Panc1 (cell line): Measurements from ENCODE around the gene TAC4.

ENCODE experiments used
- POLR2AphosphoS5 ChIP-seq: IDR thresholded peaks from 2 replicates; pipeline ENCODE4 v1.6.1; 2012; ENCODE audit warnings: mild to moderate bottlenecking, low read depth, low read length, moderate library complexity
- TF ChIP-seq, protein P1 (sequence below): fragments of 450-650 bp; IDR thresholded peaks from 2 replicates; pipeline ENCODE4 v1.5.1; 2017; ENCODE audit warnings: mild to moderate bottlenecking
- TF ChIP-seq, protein P2 (sequence below), 2 experiments: IDR thresholded peaks; 2 replicates each; pipeline ENCODE4 v1.6.1; 2011 to 2012; ENCODE audit warnings: low read depth in 2 of 2, control low read depth in 1 of 2, low read length in 1 of 2, mild to moderate bottlenecking in 1 of 2, moderate library complexity in 1 of 2; ENCODE audit not compliant: insufficient read depth in 1 of 2

- TF ChIP-seq, protein P1, sequence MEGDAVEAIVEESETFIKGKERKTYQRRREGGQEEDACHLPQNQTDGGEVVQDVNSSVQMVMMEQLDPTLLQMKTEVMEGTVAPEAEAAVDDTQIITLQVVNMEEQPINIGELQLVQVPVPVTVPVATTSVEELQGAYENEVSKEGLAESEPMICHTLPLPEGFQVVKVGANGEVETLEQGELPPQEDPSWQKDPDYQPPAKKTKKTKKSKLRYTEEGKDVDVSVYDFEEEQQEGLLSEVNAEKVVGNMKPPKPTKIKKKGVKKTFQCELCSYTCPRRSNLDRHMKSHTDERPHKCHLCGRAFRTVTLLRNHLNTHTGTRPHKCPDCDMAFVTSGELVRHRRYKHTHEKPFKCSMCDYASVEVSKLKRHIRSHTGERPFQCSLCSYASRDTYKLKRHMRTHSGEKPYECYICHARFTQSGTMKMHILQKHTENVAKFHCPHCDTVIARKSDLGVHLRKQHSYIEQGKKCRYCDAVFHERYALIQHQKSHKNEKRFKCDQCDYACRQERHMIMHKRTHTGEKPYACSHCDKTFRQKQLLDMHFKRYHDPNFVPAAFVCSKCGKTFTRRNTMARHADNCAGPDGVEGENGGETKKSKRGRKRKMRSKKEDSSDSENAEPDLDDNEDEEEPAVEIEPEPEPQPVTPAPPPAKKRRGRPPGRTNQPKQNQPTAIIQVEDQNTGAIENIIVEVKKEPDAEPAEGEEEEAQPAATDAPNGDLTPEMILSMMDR, result no peak
- no peak for TF ChIP-seq POLR2AphosphoS5
- TF ChIP-seq, protein P2, sequence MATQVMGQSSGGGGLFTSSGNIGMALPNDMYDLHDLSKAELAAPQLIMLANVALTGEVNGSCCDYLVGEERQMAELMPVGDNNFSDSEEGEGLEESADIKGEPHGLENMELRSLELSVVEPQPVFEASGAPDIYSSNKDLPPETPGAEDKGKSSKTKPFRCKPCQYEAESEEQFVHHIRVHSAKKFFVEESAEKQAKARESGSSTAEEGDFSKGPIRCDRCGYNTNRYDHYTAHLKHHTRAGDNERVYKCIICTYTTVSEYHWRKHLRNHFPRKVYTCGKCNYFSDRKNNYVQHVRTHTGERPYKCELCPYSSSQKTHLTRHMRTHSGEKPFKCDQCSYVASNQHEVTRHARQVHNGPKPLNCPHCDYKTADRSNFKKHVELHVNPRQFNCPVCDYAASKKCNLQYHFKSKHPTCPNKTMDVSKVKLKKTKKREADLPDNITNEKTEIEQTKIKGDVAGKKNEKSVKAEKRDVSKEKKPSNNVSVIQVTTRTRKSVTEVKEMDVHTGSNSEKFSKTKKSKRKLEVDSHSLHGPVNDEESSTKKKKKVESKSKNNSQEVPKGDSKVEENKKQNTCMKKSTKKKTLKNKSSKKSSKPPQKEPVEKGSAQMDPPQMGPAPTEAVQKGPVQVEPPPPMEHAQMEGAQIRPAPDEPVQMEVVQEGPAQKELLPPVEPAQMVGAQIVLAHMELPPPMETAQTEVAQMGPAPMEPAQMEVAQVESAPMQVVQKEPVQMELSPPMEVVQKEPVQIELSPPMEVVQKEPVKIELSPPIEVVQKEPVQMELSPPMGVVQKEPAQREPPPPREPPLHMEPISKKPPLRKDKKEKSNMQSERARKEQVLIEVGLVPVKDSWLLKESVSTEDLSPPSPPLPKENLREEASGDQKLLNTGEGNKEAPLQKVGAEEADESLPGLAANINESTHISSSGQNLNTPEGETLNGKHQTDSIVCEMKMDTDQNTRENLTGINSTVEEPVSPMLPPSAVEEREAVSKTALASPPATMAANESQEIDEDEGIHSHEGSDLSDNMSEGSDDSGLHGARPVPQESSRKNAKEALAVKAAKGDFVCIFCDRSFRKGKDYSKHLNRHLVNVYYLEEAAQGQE (IDR thresholded peaks at IDR 0.05; ENCODE audit: insufficient read depth in 1 of 2, low read depth in 2 of 2, low read length in 1 of 2), result no peak
These were observed 26.4 kb downstream of the TAC4 start for GRCh38 chr17:49821466-49821865.
